ENCODE data around the gene NSD1.

DNA sequence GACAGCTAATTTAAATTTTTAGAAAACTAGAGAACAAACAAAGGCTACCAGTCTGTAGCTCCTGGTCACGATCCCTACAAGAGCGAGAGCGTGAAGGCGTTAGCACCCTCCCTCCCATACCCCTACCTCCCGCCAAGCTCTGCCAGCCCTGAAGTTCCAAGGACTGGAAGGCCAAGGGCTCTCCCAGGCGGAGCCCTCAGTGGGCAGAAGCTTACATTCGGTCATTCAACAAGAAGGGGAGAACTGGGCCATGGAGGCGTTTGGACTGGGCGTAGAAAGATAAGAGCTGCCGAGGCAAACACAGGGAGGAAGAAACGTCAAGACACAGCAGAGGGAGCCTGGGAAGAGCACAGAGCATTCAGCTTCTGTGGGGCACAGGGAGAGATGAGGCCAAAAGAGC, 175.2 kb downstream of the NSD1 start:
- no peak for TF ChIP-seq EZH2 (IDR thresholded peaks at IDR 0.05; ENCODE audit: low read length)
- TF ChIP-seq, protein P1, sequence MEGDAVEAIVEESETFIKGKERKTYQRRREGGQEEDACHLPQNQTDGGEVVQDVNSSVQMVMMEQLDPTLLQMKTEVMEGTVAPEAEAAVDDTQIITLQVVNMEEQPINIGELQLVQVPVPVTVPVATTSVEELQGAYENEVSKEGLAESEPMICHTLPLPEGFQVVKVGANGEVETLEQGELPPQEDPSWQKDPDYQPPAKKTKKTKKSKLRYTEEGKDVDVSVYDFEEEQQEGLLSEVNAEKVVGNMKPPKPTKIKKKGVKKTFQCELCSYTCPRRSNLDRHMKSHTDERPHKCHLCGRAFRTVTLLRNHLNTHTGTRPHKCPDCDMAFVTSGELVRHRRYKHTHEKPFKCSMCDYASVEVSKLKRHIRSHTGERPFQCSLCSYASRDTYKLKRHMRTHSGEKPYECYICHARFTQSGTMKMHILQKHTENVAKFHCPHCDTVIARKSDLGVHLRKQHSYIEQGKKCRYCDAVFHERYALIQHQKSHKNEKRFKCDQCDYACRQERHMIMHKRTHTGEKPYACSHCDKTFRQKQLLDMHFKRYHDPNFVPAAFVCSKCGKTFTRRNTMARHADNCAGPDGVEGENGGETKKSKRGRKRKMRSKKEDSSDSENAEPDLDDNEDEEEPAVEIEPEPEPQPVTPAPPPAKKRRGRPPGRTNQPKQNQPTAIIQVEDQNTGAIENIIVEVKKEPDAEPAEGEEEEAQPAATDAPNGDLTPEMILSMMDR (optimal IDR thresholded peaks at IDR 0.05 in 1 of 3, IDR thresholded peaks at IDR 0.05 in 1 of 3, conservative IDR thresholded peaks at IDR 0.05 in 1 of 3; ENCODE audit: extremely low read depth in 1 of 3, insufficient read depth in 2 of 3, low read length in 3 of 3): no peak

Data from keratinocyte (primary cell).